Measurements from ENCODE around the gene FBXL13. TPM values are rescaled to one million over a fixed set of nuclear protein-coding genes. Genes with fewer than 3 reads are reported as not detected.

The FBXL13 gene
- total and polyA plus RNA-seq, 12 donors = 0.61 to 6.8 (median 2.7) TPM

DNA sequence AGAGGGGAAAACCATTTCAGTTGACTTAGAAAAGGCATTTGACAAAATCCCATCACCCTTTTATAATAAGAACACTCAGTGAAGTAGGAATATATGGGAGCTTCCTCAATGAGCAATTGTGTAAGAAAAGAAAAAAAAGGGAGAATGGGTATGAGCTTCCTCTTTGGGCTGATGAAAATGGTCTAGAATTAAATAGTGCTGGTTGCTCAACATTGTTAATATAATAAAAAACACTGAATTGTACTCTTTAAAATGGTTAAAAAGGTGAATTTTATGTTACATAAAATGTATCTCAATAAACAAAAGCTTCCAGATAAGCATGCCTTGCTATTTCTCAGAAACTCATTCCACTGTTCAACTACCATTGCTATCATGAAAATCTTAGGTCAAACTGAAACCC lies 121.2 kb downstream of the FBXL13 start:
- Histone ChIP-seq H3K27me3 (no peaks in the 10 kb centered on the region), H3K27ac (no peak overlapping the region), H3K36me3 (replicated peaks in 1 of 2) (no peaks in the 10 kb centered on the region), H3K4me3 (no peak overlapping the region), H3K9me3 (replicated peaks in 1 of 3) (no peaks in the 10 kb centered on the region), H3K4me1 (replicated peaks in 1 of 2) (no peaks in the 10 kb centered on the region)
- intact Hi-C loops (cut with DNase I) = no loop called here
- DNase-seq = no peak
- TF ChIP-seq, protein P1, sequence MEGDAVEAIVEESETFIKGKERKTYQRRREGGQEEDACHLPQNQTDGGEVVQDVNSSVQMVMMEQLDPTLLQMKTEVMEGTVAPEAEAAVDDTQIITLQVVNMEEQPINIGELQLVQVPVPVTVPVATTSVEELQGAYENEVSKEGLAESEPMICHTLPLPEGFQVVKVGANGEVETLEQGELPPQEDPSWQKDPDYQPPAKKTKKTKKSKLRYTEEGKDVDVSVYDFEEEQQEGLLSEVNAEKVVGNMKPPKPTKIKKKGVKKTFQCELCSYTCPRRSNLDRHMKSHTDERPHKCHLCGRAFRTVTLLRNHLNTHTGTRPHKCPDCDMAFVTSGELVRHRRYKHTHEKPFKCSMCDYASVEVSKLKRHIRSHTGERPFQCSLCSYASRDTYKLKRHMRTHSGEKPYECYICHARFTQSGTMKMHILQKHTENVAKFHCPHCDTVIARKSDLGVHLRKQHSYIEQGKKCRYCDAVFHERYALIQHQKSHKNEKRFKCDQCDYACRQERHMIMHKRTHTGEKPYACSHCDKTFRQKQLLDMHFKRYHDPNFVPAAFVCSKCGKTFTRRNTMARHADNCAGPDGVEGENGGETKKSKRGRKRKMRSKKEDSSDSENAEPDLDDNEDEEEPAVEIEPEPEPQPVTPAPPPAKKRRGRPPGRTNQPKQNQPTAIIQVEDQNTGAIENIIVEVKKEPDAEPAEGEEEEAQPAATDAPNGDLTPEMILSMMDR (IDR thresholded peaks at IDR 0.05) = no peak
- no peak for TF ChIP-seq POLR2A (IDR thresholded peaks at IDR 0.05)

DNA sequence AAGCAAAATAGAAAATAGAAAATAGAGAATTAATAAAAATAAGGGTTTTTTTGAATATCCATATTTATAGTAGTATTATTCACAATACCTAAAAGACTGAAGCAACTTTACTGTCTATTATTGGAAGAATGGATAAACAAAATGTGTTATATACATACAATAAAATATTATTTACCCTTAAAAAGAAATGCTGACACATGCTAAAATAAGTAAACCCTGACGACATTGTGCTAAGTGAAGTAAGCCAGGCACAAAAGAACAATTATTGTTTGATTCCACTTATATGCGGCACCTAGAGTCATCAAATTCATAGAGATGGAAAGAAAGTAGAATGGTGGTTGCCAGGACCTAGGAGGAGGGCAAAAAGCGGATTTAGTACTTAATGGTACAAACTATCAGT lies 122.8 kb downstream of the FBXL13 start:
- TF ChIP-seq POLR2A (IDR thresholded peaks at IDR 0.05) = no peak
- TF ChIP-seq, protein P1 (IDR thresholded peaks at IDR 0.05) = no peak
- no peak overlapping the region for H3K27ac ChIP-seq
- WGBS, 4 donors = 90 to 97% (median 95%) methylated on average over 3 of the region's 3 CpGs
- no peaks in the 10 kb centered on the region for H3K36me3 ChIP-seq (replicated peaks in 1 of 2)
- H3K27me3 ChIP-seq = no peaks in the 10 kb centered on the region
- DNase-seq = no peak
- intact Hi-C loops (cut with DNase I) = no loop called here
- H3K9me3 ChIP-seq (replicated peaks in 1 of 3) = no peaks in the 10 kb centered on the region
- no peak overlapping the region for H3K4me3 ChIP-seq
- H3K4me1 ChIP-seq (replicated peaks in 1 of 2) = no peaks in the 10 kb centered on the region

DNA sequence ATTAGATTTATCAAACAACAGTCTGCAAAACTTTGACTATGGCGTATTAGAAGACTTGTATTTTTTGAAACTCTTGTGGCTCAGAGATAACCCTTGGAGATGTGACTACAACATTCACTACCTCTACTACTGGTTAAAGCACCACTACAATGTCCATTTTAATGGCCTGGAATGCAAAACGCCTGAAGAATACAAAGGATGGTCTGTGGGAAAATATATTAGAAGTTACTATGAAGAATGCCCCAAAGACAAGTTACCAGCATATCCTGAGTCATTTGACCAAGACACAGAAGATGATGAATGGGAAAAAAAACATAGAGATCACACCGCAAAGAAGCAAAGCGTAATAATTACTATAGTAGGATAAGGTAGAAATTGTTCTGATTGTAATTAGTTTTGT lies 130.4 kb downstream of the FBXL13 start:
- no peaks in the 10 kb centered on the region for H3K36me3 ChIP-seq (replicated peaks in 1 of 2)
- H3K9me3 ChIP-seq (replicated peaks in 1 of 3) = no peaks in the 10 kb centered on the region
- no peak overlapping the region for H3K27ac ChIP-seq
- WGBS, 4 donors = 95 to 96% (median 96%) methylated on average over 4 of the region's 4 CpGs
- H3K4me1 ChIP-seq (replicated peaks in 1 of 2) = no peaks in the 10 kb centered on the region
- no peak overlapping the region for H3K4me3 ChIP-seq
- TF ChIP-seq, protein P1 (IDR thresholded peaks at IDR 0.05) = no peak
- TF ChIP-seq POLR2A (IDR thresholded peaks at IDR 0.05) = no peak
- DNase-seq = no peak
- intact Hi-C loops (cut with DNase I) = no loop called here
- H3K27me3 ChIP-seq = no peaks in the 10 kb centered on the region

DNA sequence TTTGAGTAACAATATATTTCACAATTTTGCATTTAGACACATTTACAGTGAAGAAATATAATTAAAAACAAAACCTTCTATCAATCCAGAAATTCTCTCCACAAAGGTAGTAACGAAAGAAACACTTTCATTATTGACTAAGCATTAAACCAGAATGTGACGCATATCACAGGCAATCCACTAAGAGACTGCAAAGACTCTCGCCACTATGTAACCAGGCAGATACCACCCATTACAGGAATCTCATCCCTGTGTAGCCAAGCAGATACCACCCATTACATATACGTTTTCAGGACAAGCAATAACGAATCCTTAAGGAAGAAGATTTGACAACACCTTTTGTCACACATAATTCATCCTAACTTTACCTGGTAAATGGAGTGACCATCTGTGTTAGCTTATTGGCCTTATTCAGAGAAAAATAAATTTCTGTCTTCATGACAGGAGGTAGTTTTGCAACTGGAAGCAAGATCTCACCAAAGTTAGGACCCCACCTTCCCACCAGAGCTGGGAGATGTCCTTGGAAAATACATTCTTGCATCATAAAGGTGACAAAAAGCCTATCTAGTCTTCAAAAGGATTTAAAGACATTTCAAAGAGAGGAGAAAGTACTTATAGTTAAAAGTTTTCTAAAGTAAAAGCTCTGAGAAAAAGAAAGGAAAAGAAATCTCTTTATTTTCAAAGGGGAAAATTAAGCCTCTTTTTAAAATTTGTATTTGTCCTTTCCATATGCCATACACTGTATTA lies 131.0 kb downstream of the FBXL13 start:
- 78 to 87% (median 84%) methylated on average over 5 of the region's 5 CpGs for WGBS, 4 donors
- peaks cover 0 to 4% of the 10 kb centered on the region in 2 donors for H3K4me1 ChIP-seq (replicated peaks in 1 of 2)
- intact Hi-C loops (cut with DNase I) = no loop called here

More for the DNA sequence above, 131.0 kb downstream of the FBXL13 start:
- Histone ChIP-seq H3K27ac (no peak overlapping the region), H3K4me3 (no peak overlapping the region), H3K9me3 (replicated peaks in 1 of 3) (no peaks in the 10 kb centered on the region), H3K27me3 (no peaks in the 10 kb centered on the region), H3K36me3 (replicated peaks in 1 of 2) (no peaks in the 10 kb centered on the region)
- DNase-seq = no peak
- TF ChIP-seq POLR2A (IDR thresholded peaks at IDR 0.05) = no peak
- TF ChIP-seq, protein P1 (IDR thresholded peaks at IDR 0.05) = no peak
